ENCODE results near the gene PPP1R15A. TPM values are rescaled to one million over a fixed set of nuclear protein-coding genes. Genes with fewer than 3 reads are reported as not detected.
A peak's percentile ranks its signal among the peaks of the same experiment; 100 is the strongest.
"Not testable (repeated sequence)": the region's sequence is repeated elsewhere in the genome, so short reads cannot be mapped to it uniquely, and the experiment has no call there.

The PPP1R15A gene
- total RNA-seq, 1 experiment from 2014 or later, result 83.3 TPM

GRCh38 chr19:48867746-48868113 lies 4.5 kb upstream of the PPP1R15A start:
- H3K9me3 ChIP-seq, result no peaks in the 10 kb centered on the region
- H3K27me3 ChIP-seq (replicated peaks; ENCODE audit: control insufficient read depth, insufficient read depth, low read length), result no peaks in the 10 kb centered on the region
- BruUV-seq (replicated peaks), result no TSS peak
- peaks cover 27% of the 10 kb centered on the region for H3K4me1 Mint-ChIP-seq (ENCODE audit: low read depth, unreplicated experiment)
- POLR2A ChIA-PET, result interaction anchor here (0.5 to 0.7 kb wide), 3 partner anchors 32 to 611 kb away, joined by 3 read pairs; no protein-coding TSS in a partner anchor
- H3K4me3 Mint-ChIP-seq (ENCODE audit: unreplicated experiment), result peak overlapping the region; percentile 30
- H3K36me3 Mint-ChIP-seq (ENCODE audit: insufficient read depth, unreplicated experiment), result peaks cover 10% of the 10 kb centered on the region
- intact Hi-C loops (cut with micrococcal nuclease; ENCODE audit: unreplicated experiment), result no loop called here
- H3K36me3 ChIP-seq (ENCODE audit: control insufficient read depth, insufficient read depth, low read length), result no peaks in the 10 kb centered on the region
- peak overlapping the region; percentile 76 for H3K27ac Mint-ChIP-seq (ENCODE audit: unreplicated experiment)
- CTCF ChIA-PET, result interaction anchor here (1.1 kb wide), 1 partner anchor 23 kb away, joined by 4 read pairs; no protein-coding TSS in a partner anchor
- peak overlapping the region; percentile 21 for H3K4me3 ChIP-seq (ENCODE audit: low read depth, low read length)
- H3K27me3 Mint-ChIP-seq (ENCODE audit: insufficient read depth, unreplicated experiment), result peaks cover 3% of the 10 kb centered on the region
- peaks cover 28% of the 10 kb centered on the region for H3K4me1 ChIP-seq
- no peak for DNase-seq
- no peak for TF ChIP-seq CTCF (IDR thresholded peaks at IDR 0.05; ENCODE audit: insufficient read depth in 1 of 2, low read depth in 1 of 2, low read length in 1 of 2, severe bottlenecking in 1 of 2, unreplicated experiment in 1 of 2)
- H3K9me3 Mint-ChIP-seq (ENCODE audit: unreplicated experiment), result no peaks in the 10 kb centered on the region

- TF ChIP-seq CTCF (IDR thresholded peaks at IDR 0.05; ENCODE audit: insufficient read depth in 1 of 2, low read depth in 1 of 2, low read length in 1 of 2, severe bottlenecking in 1 of 2, unreplicated experiment in 1 of 2), result no peak
- intact Hi-C loops (cut with micrococcal nuclease; ENCODE audit: unreplicated experiment), result no loop called here
- Histone ChIP-seq H3K4me3 (ENCODE audit: low read depth, low read length) (peak within 1 kb of the TSS; percentile 21), H3K9me3 (no peaks in the 10 kb centered on the region), H3K27me3 (replicated peaks; ENCODE audit: control insufficient read depth, insufficient read depth, low read length) (no peaks in the 10 kb centered on the region), H3K36me3 (ENCODE audit: control insufficient read depth, insufficient read depth, low read length) (peaks cover 2% of the 10 kb centered on the region), H3K4me1 (peaks cover 30% of the 10 kb centered on the region)
- CTCF ChIA-PET, result interaction anchor here (1.3 kb wide), 1 partner anchor 26 kb away, joined by 4 read pairs; no protein-coding TSS in a partner anchor
- peak within 1 kb of the TSS; percentile 30 for H3K4me3 Mint-ChIP-seq (ENCODE audit: unreplicated experiment)
- H3K27ac Mint-ChIP-seq (ENCODE audit: unreplicated experiment), result peak within 1 kb of the TSS; percentile 76
- POLR2A ChIA-PET, result interaction anchor here (0.7 kb wide), 2 partner anchors 18 to 611 kb away, joined by 3 to 5 read pairs; no protein-coding TSS in a partner anchor
- no peak for DNase-seq
- BruUV-seq (replicated peaks), result no TSS peak
- peaks cover 30% of the 10 kb centered on the region for H3K4me1 Mint-ChIP-seq (ENCODE audit: low read depth, unreplicated experiment)
- peaks cover 3% of the 10 kb centered on the region for H3K27me3 Mint-ChIP-seq (ENCODE audit: insufficient read depth, unreplicated experiment)
- no peaks in the 10 kb centered on the region for H3K9me3 Mint-ChIP-seq (ENCODE audit: unreplicated experiment)
- peaks cover 15% of the 10 kb centered on the region for H3K36me3 Mint-ChIP-seq (ENCODE audit: insufficient read depth, unreplicated experiment)
Measured at GRCh38 chr19:48868114-48868886, 3.9 kb upstream of the PPP1R15A start, which contains the start of gene PLEKHA4. TSS of gene PLEKHA4 (minus strand) at chr19:48868617. CDS start at chr19:48867620, 997 bp downstream.

- Mint-ChIP-seq H3K9me3 (ENCODE audit: unreplicated experiment) (no peaks in the 10 kb centered on the region), H3K4me3 (ENCODE audit: unreplicated experiment) (no peak overlapping the region), H3K27ac (ENCODE audit: unreplicated experiment) (no peak overlapping the region), H3K4me1 (ENCODE audit: low read depth, unreplicated experiment) (peaks cover 45% of the 10 kb centered on the region), H3K36me3 (ENCODE audit: insufficient read depth, unreplicated experiment) (peaks cover 33% of the 10 kb centered on the region), H3K27me3 (ENCODE audit: insufficient read depth, unreplicated experiment) (peaks cover 3% of the 10 kb centered on the region)
- DNase-seq, result no peak
- BruUV-seq (replicated peaks), result no TSS peak
- H3K36me3 ChIP-seq (ENCODE audit: control insufficient read depth, insufficient read depth, low read length), result peaks cover 16% of the 10 kb centered on the region
- ChIA-PET CTCF (no interaction called here), POLR2A (no interaction called here)
- no peaks in the 10 kb centered on the region for H3K9me3 ChIP-seq
- no peaks in the 10 kb centered on the region for H3K27me3 ChIP-seq (replicated peaks; ENCODE audit: control insufficient read depth, insufficient read depth, low read length)
- H3K4me3 ChIP-seq (ENCODE audit: low read depth, low read length), result no peak overlapping the region
- H3K4me1 ChIP-seq, result peaks cover 47% of the 10 kb centered on the region
- intact Hi-C loops (cut with micrococcal nuclease; ENCODE audit: unreplicated experiment), result no loop called here
- TF ChIP-seq CTCF (IDR thresholded peaks at IDR 0.05; ENCODE audit: insufficient read depth in 1 of 2, low read depth in 1 of 2, low read length in 1 of 2, severe bottlenecking in 1 of 2, unreplicated experiment in 1 of 2), result no peak
Measured at GRCh38 chr19:48870048-48870447, 2.2 kb upstream of the PPP1R15A start.

- H3K27me3 Mint-ChIP-seq (ENCODE audit: insufficient read depth, unreplicated experiment); BruUV-seq (replicated peaks); H3K9me3 Mint-ChIP-seq (ENCODE audit: unreplicated experiment); H3K9me3 ChIP-seq; H3K27me3 ChIP-seq (replicated peaks; ENCODE audit: control insufficient read depth, insufficient read depth, low read length): not testable (repeated sequence)
- peak in 1 of 2 experiments; percentile 53 for DNase-seq
- Histone ChIP-seq H3K36me3 (ENCODE audit: control insufficient read depth, insufficient read depth, low read length) (peaks cover 19% of the 10 kb centered on the region), H3K4me1 (peaks cover 58% of the 10 kb centered on the region), H3K4me3 (ENCODE audit: low read depth, low read length) (peak overlapping the region; percentile 17)
- POLR2A ChIA-PET, result interaction anchor here (0.5 to 2.1 kb wide), 28 partner anchors 9 to 256 kb away, joined by 3 to 16 read pairs (median 4); partner anchors contain the start of genes BAX, BCAT2, CA11 and DHDH
- peaks cover 49% of the 10 kb centered on the region for H3K36me3 Mint-ChIP-seq (ENCODE audit: insufficient read depth, unreplicated experiment)
- intact Hi-C loops (cut with micrococcal nuclease; ENCODE audit: unreplicated experiment), result loop anchor here (2.0 kb wide), 2 partner anchors 21 to 61 kb away; partner anchors contain the start of gene DHDH
- CTCF ChIA-PET, result interaction anchor here (0.6 to 1.2 kb wide), 7 partner anchors 9 to 122 kb away, joined by 3 to 10 read pairs (median 5); partner anchors contain the start of gene RUVBL2
- H3K27ac Mint-ChIP-seq (ENCODE audit: unreplicated experiment), result peak overlapping the region; percentile 100
- H3K4me3 Mint-ChIP-seq (ENCODE audit: unreplicated experiment), result peak overlapping the region; percentile 99
- H3K4me1 Mint-ChIP-seq (ENCODE audit: low read depth, unreplicated experiment), result peaks cover 56% of the 10 kb centered on the region
Measured at GRCh38 chr19:48871471-48872181, 595 bp upstream of the PPP1R15A start.

Measured in Caco-2 (cell line).